ENCODE measurements around the gene IFRD1. TPM values are rescaled to one million over a fixed set of nuclear protein-coding genes. Genes with fewer than 3 reads are reported as not detected.

The IFRD1 gene
- total and polyA plus RNA-seq, 12 donors, result 20.5 to 86.2 (median 52.7) TPM

GRCh38 chr7:112502700-112503099 lies 52.4 kb downstream of the IFRD1 start:
- no peak overlapping the region for H3K27ac ChIP-seq
- no peak for DNase-seq
- TF ChIP-seq POLR2A (IDR thresholded peaks at IDR 0.05) (no peak), CTCF (IDR thresholded peaks at IDR 0.05) (no peak)
- H3K27me3 ChIP-seq, result no peaks in the 10 kb centered on the region
- no peaks in the 10 kb centered on the region for H3K9me3 ChIP-seq (replicated peaks in 1 of 3)
- peaks cover 0 to 4% of the 10 kb centered on the region in 2 donors for H3K4me1 ChIP-seq (replicated peaks in 1 of 2)
- H3K4me3 ChIP-seq, result no peak overlapping the region
- no peaks in the 10 kb centered on the region for H3K36me3 ChIP-seq (replicated peaks in 1 of 2)
- intact Hi-C loops (cut with DNase I), result no loop called here
- WGBS, 4 donors, result 96 to 100% (median 97%) methylated on average over 2 of the region's 2 CpGs

GRCh38 chr7:112503361-112503972 lies 53.2 kb downstream of the IFRD1 start:
- DNase-seq, result no peak
- TF ChIP-seq POLR2A (IDR thresholded peaks at IDR 0.05) (no peak), CTCF (IDR thresholded peaks at IDR 0.05) (no peak)
- intact Hi-C loops (cut with DNase I), result no loop called here
- no peak overlapping the region for H3K27ac ChIP-seq
- no peaks in the 10 kb centered on the region for H3K36me3 ChIP-seq (replicated peaks in 1 of 2)
- H3K9me3 ChIP-seq (replicated peaks in 1 of 3), result no peaks in the 10 kb centered on the region
- peaks cover 0 to 4% of the 10 kb centered on the region in 2 donors for H3K4me1 ChIP-seq (replicated peaks in 1 of 2)
- 76 to 85% (median 84%) methylated on average over 4 of the region's 4 CpGs for WGBS, 4 donors
- H3K27me3 ChIP-seq, result no peaks in the 10 kb centered on the region
- no peak overlapping the region for H3K4me3 ChIP-seq

GRCh38 chr7:112504093-112504695 lies 53.9 kb downstream of the IFRD1 start:
- Histone ChIP-seq H3K27ac (no peak overlapping the region), H3K27me3 (no peaks in the 10 kb centered on the region), H3K36me3 (replicated peaks in 1 of 2) (no peaks in the 10 kb centered on the region), H3K9me3 (replicated peaks in 1 of 3) (no peaks in the 10 kb centered on the region), H3K4me1 (replicated peaks in 1 of 2) (peaks cover 0 to 4% of the 10 kb centered on the region in 2 donors), H3K4me3 (no peak overlapping the region)
- intact Hi-C loops (cut with DNase I), result no loop called here
- WGBS, 4 donors, result 89 to 98% (median 91%) methylated on average over 5 of the region's 5 CpGs
- DNase-seq, result no peak
- no peak for TF ChIP-seq CTCF (IDR thresholded peaks at IDR 0.05)
- TF ChIP-seq POLR2A (IDR thresholded peaks at IDR 0.05), result no peak

GRCh38 chr7:112505495-112505894 lies 55.2 kb downstream of the IFRD1 start:
- no peak overlapping the region for H3K4me3 ChIP-seq
- WGBS, 4 donors, result 82 to 94% (median 88%) methylated on average over 1 to 2 of the region's 2 CpGs
- no peaks in the 10 kb centered on the region for H3K36me3 ChIP-seq (replicated peaks in 1 of 2)
- DNase-seq, result no peak
- no peaks in the 10 kb centered on the region for H3K27me3 ChIP-seq
- TF ChIP-seq CTCF (IDR thresholded peaks at IDR 0.05) (no peak), POLR2A (IDR thresholded peaks at IDR 0.05) (no peak)
- H3K27ac ChIP-seq, result no peak overlapping the region
- no peaks in the 10 kb centered on the region for H3K9me3 ChIP-seq (replicated peaks in 1 of 3)
- peaks cover 0 to 4% of the 10 kb centered on the region in 2 donors for H3K4me1 ChIP-seq (replicated peaks in 1 of 2)
- intact Hi-C loops (cut with DNase I), result no loop called here
